NOMO-1 (cell line): ENCODE measurements around the gene HELZ.
"Not testable (repeated sequence)": the region's sequence is repeated elsewhere in the genome, so short reads cannot be mapped to it uniquely, and the experiment has no call there.

Experiments
- DNase-seq, 2 experiments: peaks; one replicate each; lab custom pipeline; 2025; ENCODE audit not compliant: unreplicated experiment in 2 of 2; lab: John Stamatoyannopoulos, UW

Gene HELZ

DNA sequence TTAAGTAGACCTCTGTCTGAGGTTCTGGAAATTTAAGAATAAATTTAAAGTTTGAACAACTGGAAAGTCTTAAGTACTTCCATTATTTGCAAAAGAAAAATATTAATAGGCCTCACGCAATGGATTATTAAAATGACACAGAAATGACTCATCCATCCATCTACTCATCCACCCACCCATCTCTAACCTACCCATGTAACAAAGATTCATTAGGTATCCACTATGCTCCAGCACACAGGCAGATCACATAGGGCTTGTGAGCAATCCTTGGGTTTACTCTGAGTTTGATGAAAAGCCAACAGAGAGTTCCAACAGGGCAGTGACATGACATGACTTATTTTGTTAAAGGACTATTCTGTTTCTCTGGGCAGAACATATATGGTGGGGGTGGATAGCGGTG lies 93.3 kb downstream of the HELZ start:
- no peak for DNase-seq

DNA sequence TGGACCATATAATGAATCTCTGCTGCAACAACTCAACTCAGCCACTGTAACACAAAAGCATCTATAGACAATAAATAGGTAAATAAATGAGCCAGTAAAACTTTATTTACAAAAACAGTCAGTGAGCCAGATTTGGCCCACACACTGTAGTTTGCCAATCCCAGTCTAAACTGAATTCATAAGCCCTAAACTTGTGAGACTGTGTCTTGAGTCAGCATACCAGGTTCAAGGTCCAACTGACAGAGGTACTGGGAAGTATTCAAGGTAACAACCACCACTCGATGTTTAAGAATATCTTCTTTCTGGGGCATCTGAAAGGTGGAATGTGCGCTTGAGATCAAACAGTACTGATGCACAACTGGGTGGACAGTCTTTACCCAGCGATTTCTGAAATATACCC lies 94.2 kb downstream of the HELZ start:
- no peak for DNase-seq

DNA sequence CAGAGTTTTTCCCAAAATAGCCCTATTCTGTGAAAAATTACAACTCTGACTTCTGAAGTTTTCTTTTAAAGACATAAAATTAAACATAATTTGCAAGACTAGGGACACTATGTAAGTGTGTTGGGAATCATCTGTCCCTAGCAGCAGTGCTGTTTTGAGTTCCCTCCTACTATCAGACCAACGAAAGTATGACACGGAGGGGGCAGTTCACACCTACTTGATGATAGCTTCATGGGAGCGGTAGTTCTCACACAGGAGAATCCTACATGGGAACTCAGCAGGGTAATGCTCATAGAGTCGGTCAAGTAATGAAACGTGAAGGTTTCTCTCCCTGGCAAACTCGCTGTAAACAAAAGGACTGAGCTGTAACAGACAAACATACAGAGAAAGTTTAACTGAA lies 96.6 kb downstream of the HELZ start:
- DNase-seq = no peak

DNA sequence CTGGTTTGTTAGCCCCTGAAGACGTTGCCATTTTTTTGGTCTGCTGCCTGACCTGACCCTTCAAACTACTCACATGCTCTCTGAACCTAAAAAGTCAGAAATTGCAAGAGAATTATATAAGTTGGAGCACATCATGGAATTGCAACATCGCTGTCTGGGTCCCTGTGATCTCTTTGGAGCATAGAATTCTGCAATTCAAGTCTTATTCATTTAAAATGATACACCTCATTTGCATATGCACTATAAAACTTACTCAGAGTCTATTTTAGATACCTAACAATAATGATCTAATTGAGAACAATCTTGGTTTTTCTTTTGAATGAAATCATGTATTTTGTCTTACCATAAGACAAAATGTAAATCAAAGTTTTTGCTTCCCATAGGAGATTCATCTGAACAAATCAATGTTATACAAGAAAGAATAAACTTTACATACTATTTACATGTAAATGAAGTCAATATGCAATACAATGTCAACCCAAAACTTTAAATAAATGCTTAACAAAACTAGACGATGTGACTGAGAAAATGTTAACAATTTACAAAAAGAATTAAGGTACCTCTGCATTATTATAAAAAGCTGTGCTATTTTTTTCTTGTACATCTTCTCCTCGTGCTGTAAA lies 99.7 kb downstream of the HELZ start:
- no peak for DNase-seq

DNA sequence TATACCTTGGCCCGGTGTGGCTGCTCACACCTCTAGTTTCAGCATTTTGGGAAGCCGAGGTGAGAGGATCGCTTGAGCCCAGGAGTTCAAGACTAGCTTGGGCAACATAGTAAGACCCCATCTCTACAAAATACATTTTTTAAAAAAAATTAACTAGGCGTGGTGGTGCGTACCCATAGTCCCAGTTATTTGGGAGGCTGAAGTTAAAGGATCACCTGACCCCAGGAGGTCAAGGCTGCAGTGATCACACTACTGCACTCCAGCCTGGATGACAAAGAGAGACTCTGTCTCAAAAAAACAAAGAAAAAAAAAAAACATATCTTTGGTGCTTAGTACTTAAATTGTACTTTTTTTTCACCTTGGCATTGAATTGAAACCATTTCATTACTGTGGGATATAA lies 101.7 kb downstream of the HELZ start:
- no peak for DNase-seq

DNA sequence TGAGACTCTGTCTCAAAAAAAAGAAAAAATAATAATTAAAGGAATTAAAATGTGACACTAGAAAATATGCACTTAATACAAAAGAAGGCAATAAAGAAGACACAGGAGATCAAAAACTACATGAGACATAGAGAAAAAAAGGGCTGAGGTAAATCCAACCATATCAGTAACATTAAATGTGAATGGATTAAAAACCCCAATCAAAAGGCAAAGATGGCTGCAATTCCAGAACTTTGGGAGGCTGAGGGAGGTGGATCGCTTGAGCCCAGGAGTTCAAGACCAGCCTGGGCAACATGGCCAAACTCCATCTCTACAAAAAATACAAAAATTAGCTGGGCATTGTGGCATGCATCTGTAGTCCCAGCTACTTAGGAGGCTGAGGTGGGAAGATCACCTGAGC lies 103.0 kb downstream of the HELZ start:
- not testable (repeated sequence) for DNase-seq

DNA sequence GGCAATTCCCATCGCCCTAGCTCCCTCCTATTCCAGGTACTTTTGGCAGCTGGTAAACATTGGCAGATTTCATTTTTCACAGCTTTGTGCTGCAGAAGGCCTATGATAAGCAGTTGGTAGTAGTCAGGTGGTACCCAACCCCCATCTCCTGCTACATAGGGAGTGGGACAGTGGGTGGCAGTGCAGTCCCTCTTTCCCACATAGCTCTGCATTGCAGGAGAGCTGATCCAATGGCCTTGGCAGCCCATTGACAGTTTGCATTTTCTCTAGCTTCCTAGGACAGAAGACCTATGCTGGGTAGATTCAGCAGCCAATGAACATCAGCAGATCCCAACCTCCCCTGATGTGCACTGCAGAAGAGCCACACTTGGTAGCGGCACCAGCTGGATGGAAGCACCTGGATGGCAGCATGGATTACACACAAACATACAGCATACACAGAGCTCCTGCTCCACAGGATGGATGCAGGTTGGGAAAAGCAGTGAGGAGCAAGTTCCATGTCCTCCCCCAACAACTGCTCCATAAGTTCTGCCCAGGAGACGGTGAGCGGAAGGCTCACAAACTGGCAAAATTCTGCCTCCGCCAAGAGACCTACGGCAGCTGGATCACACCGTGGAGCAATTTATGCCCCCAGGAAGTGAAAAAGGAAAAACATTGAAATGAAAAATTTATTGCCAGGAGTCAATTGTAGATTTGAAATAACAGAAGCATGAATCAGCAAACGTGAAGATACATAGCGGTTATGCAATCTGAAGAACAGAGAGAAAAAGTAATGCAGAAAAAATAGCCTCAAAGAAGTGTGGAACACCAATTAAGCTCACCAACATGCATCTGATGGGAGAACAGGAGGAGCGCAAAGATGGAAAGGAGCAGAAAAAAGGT lies 105.0 kb downstream of the HELZ start:
- peak in 1 of 2 experiments; percentile 16 for DNase-seq

DNA sequence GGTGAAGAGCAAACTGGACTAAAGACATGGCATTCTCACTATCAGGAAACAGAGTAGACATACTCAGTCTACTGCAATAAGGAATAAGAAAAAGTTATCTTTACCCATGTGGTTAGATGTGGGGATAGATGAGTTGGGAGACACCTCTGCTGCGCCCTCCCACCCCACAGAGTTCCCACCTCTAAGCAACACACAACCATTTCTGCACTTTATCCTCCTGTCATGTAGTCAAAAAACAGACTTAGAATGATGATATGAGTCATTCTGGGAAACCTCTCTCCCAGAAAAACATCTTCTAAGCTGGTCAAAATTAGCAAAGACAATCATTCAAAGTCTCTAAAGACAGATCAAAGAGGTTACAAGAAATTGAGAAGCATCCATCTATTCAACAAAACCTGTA lies 105.7 kb downstream of the HELZ start:
- DNase-seq = no peak

DNA sequence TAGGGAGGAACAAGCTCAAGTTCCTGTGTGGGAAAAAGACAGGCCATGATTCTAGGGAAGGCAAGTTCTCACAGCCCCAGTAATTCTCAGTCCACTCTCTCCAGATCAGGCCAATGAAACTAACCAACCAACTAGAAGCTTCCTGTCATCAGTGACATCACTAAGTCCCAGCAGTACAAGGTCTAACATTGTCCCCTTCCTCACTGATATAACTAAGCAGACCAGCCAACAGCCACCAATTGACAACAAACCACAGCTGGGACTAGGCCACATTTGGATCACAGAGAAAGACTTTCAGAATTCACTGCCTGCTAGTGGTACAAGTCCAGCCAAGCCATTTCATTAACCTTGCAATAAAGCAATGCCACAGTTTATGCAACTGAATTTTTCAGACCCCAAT lies 106.6 kb downstream of the HELZ start:
- no peak for DNase-seq

DNA sequence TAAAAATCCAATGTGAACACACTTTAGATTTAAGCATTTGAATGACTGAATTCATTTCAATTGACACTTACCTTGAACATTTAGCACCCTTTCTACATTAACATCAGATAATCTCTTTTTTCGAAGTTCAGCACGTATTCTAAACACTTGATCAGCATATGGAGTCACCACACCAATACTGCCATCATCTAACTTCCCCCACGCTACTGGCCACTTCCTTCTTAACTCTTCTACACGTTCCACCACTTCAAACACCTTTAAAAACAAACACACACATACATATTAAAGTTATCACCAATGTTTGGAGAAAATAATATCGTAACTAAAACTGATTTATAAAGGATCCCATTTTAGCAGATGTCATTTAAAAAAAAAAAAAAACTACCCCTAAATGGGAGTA lies 107.1 kb downstream of the HELZ start:
- DNase-seq = no peak

DNA sequence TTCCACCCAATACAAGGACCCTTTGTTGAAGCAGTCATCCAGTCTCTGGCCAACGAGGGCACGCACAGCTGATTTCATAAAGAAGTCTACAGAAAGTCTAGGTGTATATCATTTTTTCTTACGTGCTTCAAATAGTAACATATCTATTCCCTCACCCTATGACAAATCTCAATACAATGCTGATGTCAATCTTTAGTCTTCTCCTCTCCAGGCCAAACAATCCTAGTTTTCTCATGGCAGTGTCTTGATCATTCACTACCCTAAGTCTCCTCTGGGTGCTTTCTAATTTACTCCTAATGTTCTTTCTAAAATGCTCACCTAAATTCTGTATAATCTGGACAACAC lies 108.0 kb downstream of the HELZ start:
- DNase-seq = no peak

DNA sequence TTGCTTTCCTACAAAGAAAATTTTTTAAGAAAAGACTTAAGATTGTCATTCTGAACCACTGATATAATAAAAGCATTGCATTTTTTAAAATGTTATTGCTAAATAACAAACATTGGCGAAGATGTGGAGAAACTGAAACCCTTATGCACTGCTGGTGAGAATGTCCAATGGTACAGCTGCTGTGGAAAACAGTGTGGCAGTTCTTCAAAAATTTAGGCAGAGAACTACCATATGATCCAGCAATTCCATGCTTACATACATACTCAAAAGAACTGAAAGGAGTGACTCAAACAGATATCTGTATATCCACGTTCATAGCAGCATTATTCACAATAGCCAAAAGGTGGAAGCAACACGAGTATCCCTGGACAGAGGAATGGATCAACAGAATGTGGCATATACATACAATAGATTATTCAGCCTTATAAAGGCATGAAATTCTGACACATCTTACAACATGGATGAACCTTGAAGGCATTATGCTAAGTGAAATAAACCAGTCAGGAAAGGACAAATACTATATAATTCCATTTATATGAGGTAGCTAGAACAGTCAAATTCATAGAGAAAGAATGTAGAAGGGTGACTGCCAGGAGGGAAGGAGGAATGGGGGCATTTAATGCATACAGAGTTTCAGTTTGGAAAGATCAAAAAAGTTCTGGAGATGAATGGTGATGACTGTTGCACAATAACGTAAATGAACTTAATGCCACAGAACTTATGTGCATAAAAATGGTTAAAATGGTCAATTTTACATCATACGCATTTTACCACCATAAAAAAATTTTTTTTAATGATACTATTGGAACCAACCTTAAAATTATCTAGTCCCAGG lies 108.6 kb downstream of the HELZ start:
- no peak for DNase-seq

DNA sequence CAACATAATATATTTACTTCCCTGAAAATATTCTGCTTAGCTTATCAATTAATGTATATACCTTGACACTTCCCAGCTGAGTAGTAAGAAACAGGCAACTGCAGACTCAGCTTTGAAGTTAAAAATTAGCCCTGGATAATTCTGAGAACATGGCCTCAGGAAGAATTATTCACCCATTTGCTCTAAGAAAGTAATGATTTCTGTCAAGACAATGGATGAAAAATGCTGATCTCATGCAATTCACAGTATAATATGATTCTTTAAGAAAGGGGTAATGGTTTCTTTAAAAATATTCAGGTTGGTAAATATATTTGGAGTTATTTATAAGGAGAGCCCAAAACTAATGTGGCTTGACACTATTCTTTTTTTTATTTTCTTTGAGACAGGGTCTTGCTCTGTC lies 111.8 kb downstream of the HELZ start:
- DNase-seq = no peak

DNA sequence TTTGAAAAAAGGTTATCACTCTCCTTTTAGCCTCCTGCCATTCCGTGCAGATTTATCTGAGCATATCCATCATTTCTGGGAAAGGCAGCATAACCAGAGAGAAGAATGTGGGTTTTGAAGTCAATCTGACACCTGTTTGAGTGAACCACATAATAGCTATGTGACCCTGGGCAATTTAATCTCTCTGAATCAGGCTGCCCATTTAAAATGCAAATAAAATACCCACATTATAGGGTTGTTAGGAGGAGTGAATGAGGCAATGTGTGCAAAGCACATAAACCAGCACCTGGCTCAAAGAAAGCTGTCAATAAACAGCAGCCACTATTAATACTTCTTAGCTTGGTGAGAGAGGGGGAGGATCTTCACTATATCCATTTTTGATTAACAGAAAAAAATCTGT lies 112.6 kb downstream of the HELZ start:
- no peak for DNase-seq

DNA sequence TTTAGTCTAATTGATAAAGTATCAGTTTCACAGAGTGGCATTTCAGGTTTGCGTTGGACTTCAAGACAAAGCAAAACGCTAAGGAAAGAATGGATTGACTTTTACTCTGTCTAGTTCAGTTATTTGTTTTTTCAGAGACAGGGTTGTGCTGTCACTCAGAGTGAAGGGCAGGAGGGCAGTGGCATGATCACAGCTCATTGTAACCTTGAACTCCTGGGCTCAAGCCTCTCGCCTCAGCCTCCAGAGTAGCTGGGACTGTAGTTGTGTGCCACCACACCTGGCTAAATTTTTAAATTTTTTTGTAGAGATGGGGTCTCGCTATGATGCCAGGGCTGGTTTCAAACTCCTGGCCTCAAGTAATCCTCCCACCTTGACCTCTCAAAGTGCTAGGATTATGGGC lies 114.2 kb downstream of the HELZ start:
- DNase-seq = no peak

DNA sequence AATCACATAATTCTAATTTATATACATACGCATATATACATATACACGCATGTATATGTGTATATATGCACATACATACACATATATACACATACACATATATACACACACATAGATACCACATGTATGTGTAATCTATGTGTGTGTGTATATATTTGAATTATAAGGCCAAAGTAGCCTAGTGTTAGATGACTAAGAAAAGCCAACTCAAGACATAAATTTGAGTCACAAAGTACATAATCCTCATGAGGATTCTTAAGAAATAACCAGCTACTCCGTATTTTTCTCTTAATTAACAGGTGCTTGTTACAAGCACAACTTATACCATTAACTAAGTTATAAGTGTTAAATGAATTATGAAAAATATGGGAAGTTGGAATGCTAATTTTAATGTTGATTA lies 115.7 kb downstream of the HELZ start:
- no peak for DNase-seq

DNA sequence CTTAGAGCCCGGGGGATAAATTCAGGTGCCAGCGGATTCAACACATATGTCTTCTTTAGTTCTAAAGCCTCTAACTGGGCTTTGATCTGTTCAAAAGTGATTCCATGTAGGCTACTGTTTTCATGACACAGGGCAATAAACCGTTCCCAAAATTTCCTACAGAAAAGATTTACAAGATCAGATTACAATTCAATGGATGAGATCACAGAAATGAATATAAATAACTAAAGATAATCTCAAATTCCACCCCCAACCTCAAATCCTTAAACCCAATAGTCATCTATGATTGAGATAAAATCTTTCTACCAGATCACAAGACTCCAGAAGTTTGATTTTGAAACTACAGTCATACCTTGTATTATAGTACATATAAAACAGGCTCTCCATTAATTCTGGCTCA lies 116.3 kb downstream of the HELZ start:
- DNase-seq = no peak

DNA sequence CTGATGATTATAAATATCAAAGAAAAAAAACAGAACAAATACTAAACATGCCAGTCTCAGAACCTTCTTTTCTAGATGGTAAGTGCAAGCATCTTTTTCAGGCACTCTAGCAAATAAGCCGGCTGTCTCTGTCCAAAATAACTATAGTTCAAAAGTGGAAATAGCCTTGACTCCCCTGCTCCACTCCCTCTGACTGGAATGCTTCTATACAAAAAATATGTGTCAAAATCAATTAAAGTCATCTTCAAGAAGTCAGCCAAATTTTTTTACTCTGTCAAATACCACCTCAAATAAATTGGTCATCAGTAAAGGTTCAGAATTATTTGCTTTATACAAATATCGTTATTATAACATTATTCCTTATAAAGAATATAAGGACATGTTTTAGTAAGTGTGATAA lies 117.1 kb downstream of the HELZ start:
- DNase-seq = no peak

DNA sequence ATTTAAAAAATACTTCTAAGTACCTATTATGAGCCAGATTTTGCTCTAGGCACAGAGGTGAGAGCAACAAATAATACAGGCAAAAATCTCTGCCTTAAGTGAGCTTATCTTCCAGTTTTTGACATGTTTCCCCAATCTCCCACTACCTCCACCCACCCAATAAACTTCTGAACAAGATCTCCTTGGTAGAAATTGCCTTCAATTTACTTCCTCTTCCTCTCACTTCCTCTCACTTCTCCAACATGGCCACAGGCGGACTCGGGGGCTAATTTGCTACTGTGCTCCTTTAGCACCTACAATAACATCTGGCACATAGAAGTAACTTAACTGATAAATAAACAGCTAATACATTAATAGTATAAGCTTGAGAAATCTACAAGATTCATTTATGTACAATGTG lies 118.0 kb downstream of the HELZ start:
- DNase-seq = peak; percentile 48 to 54

DNA sequence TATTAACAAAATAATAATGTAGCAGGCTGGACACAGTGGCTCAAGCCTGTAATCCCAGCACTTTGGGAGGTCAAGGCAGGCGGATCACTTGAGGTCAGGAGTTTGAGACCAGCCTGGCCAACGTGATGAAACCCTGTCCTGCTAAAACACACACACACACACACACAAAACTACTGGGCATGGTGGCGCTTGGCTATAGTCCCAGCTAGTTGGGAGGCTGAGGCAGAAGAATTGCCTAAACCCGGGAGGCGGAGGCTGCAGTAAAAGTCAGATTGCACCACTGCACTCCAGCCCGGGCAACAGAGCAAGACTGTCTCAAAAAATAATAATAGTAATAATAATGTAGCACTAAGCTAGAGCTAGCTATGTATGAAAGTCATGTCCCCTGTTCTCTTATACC lies 118.5 kb downstream of the HELZ start:
- DNase-seq = not testable (repeated sequence)

DNA sequence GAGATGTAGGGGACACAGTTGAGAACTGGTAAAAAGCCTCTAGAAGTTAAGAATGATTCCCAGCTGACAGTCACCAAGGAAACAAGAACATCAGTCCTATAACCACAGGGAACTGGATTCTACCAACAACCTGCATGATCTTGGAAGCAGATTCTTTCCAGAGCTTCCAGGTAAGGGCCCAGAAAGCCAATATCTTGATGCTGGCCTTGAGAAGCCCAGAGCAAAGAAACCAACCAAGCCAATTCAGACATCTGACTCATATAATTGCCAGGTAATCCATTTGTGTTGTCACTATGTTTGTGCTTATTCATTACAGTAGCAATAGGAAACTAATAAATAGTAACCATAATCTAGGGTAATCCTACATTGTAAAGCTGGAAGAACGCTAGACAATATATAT lies 119.1 kb downstream of the HELZ start:
- DNase-seq = no peak

DNA sequence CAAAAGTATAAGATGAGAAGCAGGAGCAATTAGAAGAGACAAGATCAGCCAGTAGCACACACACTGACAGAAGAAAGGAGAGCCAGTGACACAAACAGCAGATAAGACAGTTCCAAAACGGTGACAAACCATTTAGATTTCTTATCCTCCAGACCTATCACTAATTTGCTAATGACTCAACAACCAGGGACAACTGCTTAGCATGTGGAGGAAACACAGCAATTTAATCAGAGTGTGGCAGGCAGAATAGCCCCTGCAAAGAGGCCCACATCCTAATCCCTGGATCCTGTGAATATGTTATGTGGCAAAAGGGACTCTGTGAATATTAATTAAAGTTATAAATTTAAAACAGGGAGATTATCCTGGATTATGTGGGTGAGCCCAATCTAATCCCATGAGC lies 119.6 kb downstream of the HELZ start:
- no peak for DNase-seq
